Prostate gland (tissue), 2 donors: ENCODE measurements around the gene LHB. TPM values are rescaled to one million over a fixed set of nuclear protein-coding genes. Genes with fewer than 3 reads are reported as not detected.

Source experiments
- DNase-seq: peaks from one replicate; pipeline ENCODE4 v3.0.0-alpha.2; 2019; ENCODE audit warnings: low spot score
- H3K27ac ChIP-seq, 2 donors: fragments of 200-600 bp; sonication (generic); 2 replicates each; pipeline ENCODE4 v1.5.1; 2017 to 2019
- H3K27me3 ChIP-seq: fragments of 200-600 bp; sonication (generic); replicated peaks from 2 replicates; pipeline ENCODE4 v1.5.1; 2019; ENCODE audit not compliant: insufficient read depth
- H3K36me3 ChIP-seq, 2 donors: fragments of 200-600 bp; sonication (generic); 1 replicate in 1 of 2; 2 replicates in 1 of 2; pipeline versions ENCODE4 v1.5.1 to v1.8.1; 2017 to 2019
- H3K4me1 ChIP-seq: fragments of 200-600 bp; sonication (generic); replicated peaks from 2 replicates; pipeline ENCODE4 v1.5.1; 2019
- H3K4me3 ChIP-seq, 2 donors: fragments of 200-600 bp; sonication (generic); 2 replicates each; pipeline ENCODE4 v1.5.1; 2017 to 2019
- H3K9me3 ChIP-seq: fragments of 200-600 bp; sonication (generic); 2 replicates; pipeline ENCODE4 v1.5.1; 2017
- POLR2A ChIP-seq: fragments of 450-650 bp; IDR thresholded peaks from one replicate; pipeline ENCODE4 v1.6.1; 2016; ENCODE audit warnings: antibody characterized with exemption, mild to moderate bottlenecking
- POLR2AphosphoS5 ChIP-seq: sonication (generic); formaldehyde crosslinking; IDR thresholded peaks from one replicate; pipeline ENCODE4 v1.6.1; 2017; ENCODE audit warnings: antibody characterized with exemption
- WGBS: methylation state at CpG from one replicate; pipeline ENCODE4 v1.1.5; 2018; 5-methylcytosine and 5-hydroxymethylcytosine counted together
- intact Hi-C: fragments of 100-400 bp; cut with DNase I; formaldehyde crosslinking; loops from one replicate; pipeline ENCODE4 v1.14.2; 2022
- total RNA-seq, 2 donors: library from RNA; depleted of rRNA; stranded (reverse); fragments of >200 nt; gene quantifications; one replicate each; pipeline ENCODE4 v1.1.0, GENCODE V29; 2016
- TF ChIP-seq, protein P1 (sequence below), 4 experiments: fragments of 200-600 bp in 2 of 4; fragments of 450-650 bp in 2 of 4; sonication (generic) in 2 of 4; IDR thresholded peaks; 1 replicate in 3 of 4; 2 replicates in 1 of 4; pipeline ENCODE4 v1.5.1; 2016 to 2019; ENCODE audit warnings: antibody characterized with exemption in 4 of 4, mild to moderate bottlenecking in 2 of 4, moderate library complexity in 2 of 4

LHB gene
- total RNA-seq, 2 donors from 2014 or later = 5.2 TPM; not detected in 1

DNA sequence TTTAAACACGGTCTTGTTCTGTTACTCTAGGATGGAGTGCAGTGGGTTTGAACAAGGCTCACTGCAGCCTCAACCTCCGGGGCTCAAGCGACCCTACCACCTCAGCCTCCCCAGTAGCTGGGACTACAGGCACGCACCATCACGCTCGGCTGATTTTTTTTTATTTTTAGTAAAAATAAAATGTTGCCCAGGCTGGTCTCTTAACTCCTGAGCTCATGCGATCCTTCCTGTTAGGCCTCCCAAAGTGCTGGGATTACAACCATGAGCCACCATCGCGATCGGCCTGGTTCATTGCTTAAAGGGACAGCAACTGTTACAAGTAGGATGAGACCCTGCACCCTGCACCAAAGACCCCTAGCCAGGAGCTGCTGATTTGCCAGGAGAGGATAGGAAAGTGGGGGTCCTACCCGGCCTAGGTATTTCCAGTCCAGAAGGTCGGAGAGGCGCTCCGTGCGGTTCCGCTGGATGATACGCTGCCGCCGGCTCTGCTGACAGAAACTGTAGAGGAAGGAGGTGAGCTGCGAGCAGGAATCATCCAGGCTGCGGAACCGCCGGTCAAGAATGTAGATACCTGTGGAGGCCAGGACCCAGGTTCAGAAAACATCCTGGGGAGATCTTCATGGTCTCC is 46.6 kb downstream of the LHB start:
- no peaks in the 10 kb centered on the region for H3K27me3 ChIP-seq
- DNase-seq = no peak
- intact Hi-C loops = loop anchor here (5.0 kb wide), 1 partner anchor 173 kb away; no protein-coding TSS in a partner anchor
- no peaks in the 10 kb centered on the region for H3K9me3 ChIP-seq
- WGBS = 85% methylated on average over 23 of the region's 23 CpGs
- H3K27ac ChIP-seq = peak overlapping the region in 1 of 2 donors; percentile 17
- no peak overlapping the region for H3K4me3 ChIP-seq
- TF ChIP-seq POLR2AphosphoS5 = no peak
- peaks cover 0 to 15% of the 10 kb centered on the region in 2 donors for H3K36me3 ChIP-seq
- peaks cover 7% of the 10 kb centered on the region for H3K4me1 ChIP-seq

DNA sequence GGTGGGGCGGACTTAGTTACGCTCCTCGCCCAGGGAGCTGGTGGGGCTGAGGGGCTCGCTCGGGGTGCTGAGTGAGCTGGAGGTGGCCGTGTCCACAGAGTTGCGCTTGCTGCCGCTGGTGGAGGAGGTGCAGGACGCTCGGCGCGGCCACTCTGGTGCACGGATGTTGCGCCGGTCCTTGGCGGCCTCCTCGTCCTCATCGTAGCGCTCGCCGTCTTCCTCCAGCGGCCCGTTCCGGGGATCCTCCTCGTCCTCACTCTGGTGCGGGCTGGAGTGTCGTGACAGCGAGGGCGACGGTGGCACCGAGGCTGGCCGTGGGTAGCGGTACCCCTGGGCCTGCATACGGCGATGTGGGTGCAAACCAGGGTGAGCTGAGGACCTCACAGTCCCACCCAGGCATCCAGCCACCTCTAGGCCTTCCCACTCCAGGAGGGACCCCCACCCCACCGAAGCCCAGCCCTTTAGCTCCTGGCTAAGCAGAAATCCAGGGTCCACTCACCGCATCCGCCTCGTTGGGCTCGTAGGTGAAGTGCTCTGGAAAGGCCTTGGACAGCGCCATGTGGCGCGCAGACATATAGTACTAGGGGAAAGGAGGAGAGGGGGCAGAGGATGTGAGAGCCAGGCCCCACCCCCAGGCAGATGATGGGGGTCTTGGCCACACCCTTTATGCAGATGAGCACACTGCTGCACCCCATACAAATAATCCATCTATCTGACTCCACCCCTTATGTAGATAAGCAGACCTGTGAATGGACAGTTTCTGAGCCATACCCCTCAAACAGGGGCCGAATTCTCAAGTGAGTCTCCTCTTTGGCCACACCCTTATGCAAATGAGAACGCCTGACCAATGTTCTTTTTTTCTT is 47.4 kb downstream of the LHB start:
- TF ChIP-seq POLR2A = no peak
- TF ChIP-seq, protein P1, sequence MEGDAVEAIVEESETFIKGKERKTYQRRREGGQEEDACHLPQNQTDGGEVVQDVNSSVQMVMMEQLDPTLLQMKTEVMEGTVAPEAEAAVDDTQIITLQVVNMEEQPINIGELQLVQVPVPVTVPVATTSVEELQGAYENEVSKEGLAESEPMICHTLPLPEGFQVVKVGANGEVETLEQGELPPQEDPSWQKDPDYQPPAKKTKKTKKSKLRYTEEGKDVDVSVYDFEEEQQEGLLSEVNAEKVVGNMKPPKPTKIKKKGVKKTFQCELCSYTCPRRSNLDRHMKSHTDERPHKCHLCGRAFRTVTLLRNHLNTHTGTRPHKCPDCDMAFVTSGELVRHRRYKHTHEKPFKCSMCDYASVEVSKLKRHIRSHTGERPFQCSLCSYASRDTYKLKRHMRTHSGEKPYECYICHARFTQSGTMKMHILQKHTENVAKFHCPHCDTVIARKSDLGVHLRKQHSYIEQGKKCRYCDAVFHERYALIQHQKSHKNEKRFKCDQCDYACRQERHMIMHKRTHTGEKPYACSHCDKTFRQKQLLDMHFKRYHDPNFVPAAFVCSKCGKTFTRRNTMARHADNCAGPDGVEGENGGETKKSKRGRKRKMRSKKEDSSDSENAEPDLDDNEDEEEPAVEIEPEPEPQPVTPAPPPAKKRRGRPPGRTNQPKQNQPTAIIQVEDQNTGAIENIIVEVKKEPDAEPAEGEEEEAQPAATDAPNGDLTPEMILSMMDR (IDR thresholded peaks at IDR 0.05) = no peak
- TF ChIP-seq POLR2AphosphoS5 = no peak
- no peak for DNase-seq
- H3K4me3 ChIP-seq = no peak overlapping the region
- H3K9me3 ChIP-seq = no peaks in the 10 kb centered on the region
- no peak overlapping the region for H3K27ac ChIP-seq
- peaks cover 0 to 15% of the 10 kb centered on the region in 2 donors for H3K36me3 ChIP-seq
- peaks cover 7% of the 10 kb centered on the region for H3K4me1 ChIP-seq
- 91% methylated on average over 45 of the region's 45 CpGs for WGBS
- intact Hi-C loops = loop anchor here (5.0 to 10.0 kb wide), 2 partner anchors 172 to 325 kb away; partner anchors contain the start of gene CA11
- H3K27me3 ChIP-seq = no peaks in the 10 kb centered on the region

DNA sequence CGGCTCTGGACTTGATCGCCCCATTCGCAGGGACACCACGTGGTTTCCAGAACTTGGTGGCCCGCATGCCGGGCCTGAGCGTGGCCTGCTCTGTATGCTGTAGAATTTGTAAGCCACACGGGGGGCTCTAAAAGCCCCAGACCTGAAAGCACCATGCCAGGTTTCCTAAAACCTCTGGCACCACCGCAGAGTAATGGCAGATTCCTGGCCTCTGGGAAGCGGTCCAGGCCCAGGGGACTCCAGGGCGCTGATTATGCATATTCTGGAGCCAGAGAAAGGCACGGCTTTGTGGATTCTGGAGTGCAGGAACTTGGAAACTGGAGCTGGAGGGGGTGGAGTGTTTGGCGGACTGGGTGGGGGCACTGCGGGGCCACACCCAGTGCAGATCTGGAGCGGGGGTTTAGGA is 48.1 kb downstream of the LHB start:
- Histone ChIP-seq H3K4me3 (no peak overlapping the region), H3K36me3 (peaks cover 0 to 10% of the 10 kb centered on the region in 2 donors), H3K9me3 (no peaks in the 10 kb centered on the region), H3K27ac (peak overlapping the region in 1 of 2 donors; percentile 12), H3K4me1 (peaks cover 7% of the 10 kb centered on the region), H3K27me3 (no peaks in the 10 kb centered on the region)
- intact Hi-C loops = loop anchor here (10.0 kb wide), 1 partner anchor 324 kb away; the partner anchor contains the start of gene CA11
- DNase-seq = no peak
- TF ChIP-seq, protein P1 (IDR thresholded peaks at IDR 0.05) = no peak
- TF ChIP-seq POLR2AphosphoS5 = no peak
- no peak for TF ChIP-seq POLR2A
- WGBS = 86% methylated on average over 15 of the region's 15 CpGs

DNA sequence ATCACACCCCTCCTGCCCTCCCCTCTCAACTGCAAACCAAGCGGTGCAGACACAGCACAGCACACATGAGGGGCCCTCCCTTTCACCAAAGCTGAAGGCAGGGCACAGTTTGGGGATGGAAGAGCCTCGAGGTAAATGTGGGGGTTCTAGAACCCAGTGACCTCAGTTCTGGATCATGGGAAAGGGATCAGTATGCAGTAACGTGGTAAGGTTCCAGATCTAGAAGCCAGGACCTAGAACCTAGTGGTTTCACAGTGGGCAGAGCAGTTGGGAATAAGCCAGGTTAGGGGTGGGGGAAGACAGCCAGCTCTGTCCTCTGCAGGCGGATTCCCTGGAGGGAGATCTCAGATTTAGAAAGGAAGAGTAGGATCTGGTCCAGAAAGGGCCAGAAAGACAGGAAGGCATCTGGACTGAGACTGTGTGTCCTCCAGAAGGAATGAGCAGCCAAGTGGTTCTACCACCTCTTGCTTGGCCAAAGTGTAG is 48.7 kb downstream of the LHB start:
- intact Hi-C loops = loop anchor here (10.0 kb wide), 1 partner anchor 323 kb away; the partner anchor contains the start of gene CA11
- Histone ChIP-seq H3K4me1 (peaks cover 7% of the 10 kb centered on the region), H3K9me3 (no peaks in the 10 kb centered on the region), H3K27ac (peak overlapping the region in 1 of 2 donors; percentile 12), H3K27me3 (no peaks in the 10 kb centered on the region), H3K36me3 (peaks cover 0 to 5% of the 10 kb centered on the region in 2 donors), H3K4me3 (no peak overlapping the region)
- no peak for DNase-seq
- TF ChIP-seq, protein P1 (IDR thresholded peaks at IDR 0.05) = no peak
- TF ChIP-seq POLR2A = no peak
- no peak for TF ChIP-seq POLR2AphosphoS5
- WGBS = 58% methylated on average over 4 of the region's 4 CpGs
